Activated CD4-positive, alpha-beta T cell treated with anti-CD3 and anti-CD28 coated beads, Interleukin-2, amount 50 U/mL, for 1 hour (primary cell): ENCODE data around the gene MAGOHB.
A peak's percentile ranks its signal among the peaks of the same experiment; 100 is the strongest.
"Not testable (repeated sequence)": the region's sequence is repeated elsewhere in the genome, so short reads cannot be mapped to it uniquely, and the experiment has no call there.

Experiments
- DNase-seq: peaks from one replicate; pipeline ENCODE4 v3.0.0-alpha.2; 2020

The MAGOHB gene

DNA sequence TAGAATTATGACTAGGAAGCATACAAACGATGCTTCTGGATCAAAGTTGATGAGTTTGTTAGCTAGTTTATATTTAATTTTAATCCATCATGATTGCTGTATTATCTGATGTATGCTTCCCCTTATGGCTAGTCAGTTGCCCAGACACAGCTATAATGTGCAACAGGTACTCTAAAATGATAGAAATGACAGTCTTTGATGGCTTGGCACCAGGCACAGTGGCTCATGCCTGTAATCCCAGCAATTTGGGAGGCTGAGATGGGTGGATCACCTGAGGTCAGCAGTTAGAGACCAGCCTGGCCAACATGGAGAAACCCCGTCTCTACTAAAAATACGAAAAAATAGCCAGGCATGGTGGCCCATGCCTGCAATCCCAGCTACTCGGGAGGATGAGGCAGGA, 2.2 kb downstream of the MAGOHB start:
- not testable (repeated sequence) for DNase-seq

- no peak for DNase-seq
These were observed 3.2 kb downstream of the MAGOHB start for GRCh38 chr12:10610188-10610587.

- DNase-seq: peak; percentile 3
These were observed 5.4 kb downstream of the MAGOHB start for GRCh38 chr12:10607885-10608458.

DNA sequence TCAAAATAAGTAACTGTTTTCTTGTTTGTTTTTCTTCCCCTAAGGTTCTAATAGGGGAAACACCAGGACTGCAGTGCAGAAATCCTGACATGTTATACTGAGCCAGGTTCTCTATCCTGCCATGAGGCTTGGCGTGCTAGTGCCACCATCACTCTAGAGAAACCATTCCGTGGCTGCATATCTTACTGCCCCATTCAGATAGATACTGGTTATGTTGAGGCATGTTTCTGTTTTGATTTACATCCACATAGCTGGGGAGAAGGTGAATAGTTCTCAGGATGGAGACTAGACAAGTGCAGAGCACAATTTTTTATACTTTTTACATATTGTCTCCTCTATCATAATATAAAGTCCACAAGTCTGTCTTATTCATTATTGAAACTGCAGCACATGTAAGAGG, 11.5 kb downstream of the MAGOHB start:
- DNase-seq: no peak

GRCh38 chr12:10600988-10601387, 12.4 kb downstream of the MAGOHB start:
- DNase-seq: no peak

DNA sequence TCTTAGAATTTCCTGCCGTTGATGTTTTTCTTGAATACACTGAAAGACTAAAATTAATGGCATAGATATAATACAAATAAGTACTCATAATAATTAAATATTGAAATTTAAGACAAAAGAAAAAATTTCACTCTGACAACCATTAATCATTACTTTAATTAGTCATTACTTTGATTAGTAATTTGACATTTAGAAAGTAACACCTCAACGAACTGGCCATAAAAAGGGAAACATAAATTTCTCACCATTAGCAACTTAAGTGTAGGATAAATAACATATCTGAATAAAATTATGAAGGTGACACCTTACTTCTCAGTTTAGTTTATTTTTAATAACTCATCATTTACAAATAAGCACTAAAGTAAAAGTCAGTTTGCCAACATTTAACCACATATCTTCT, 17.5 kb downstream of the MAGOHB start:
- no peak for DNase-seq

DNA sequence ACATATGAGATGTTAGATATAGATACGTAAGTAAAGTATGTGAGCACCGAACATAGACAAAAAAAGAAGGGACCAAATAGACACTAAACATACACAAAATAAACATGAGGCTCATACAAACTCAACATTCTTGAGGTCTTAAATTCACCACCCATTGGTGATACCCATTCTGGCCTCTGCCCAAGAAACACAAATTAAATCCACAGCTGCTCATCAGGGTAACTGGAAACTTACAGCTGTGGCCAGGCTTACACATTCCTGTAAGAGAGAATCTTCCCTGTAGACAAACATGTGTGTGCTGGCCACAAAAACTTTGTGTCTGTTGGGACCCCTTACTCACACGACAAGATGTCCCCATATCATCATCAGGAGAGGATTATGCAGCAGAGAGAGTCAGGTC, 22.4 kb downstream of the MAGOHB start:
- DNase-seq: no peak

DNA sequence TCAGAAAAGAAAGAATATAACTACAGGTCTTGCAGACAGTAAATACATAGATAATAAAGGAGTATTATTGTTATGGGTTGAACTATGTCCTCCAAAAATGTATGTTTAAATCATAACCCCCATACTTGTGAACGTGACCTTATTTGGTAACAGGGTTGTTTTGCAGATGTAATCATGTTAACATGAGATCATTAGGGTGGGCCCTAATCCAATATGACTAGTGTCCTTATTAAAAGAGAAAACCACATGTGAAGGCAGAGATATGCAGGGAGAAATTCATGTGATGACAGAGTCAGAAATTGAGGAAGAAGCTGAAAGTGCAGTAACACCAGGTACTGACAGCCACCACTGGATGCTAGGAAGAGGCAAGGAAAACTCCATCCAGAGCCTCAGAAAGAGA, 29.0 kb downstream of the MAGOHB start:
- no peak for DNase-seq

GRCh38 chr12:10582704-10583103, 30.7 kb downstream of the MAGOHB start:
- no peak for DNase-seq

GRCh38 chr12:10582133-10582532, 31.3 kb downstream of the MAGOHB start:
- DNase-seq: not testable (repeated sequence)

DNA sequence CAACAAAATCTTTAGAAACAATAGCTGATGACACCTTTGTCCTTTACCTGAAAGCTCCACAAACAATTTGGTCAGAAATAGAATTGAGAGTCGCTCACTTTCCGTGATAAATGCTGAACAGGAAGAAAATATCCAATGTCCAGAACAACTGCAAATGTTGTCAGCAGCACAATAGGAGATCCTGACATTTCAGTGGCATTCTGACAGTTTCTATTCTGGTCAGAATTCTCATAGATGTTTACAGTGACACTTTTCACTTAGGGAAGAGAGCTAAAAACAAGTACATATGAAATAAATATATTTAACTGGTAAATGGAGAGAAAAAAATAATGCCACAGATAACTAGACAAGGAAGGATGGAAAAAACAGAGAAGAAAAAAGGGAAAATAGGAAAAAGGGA, 39.1 kb downstream of the MAGOHB start:
- DNase-seq: no peak

DNA sequence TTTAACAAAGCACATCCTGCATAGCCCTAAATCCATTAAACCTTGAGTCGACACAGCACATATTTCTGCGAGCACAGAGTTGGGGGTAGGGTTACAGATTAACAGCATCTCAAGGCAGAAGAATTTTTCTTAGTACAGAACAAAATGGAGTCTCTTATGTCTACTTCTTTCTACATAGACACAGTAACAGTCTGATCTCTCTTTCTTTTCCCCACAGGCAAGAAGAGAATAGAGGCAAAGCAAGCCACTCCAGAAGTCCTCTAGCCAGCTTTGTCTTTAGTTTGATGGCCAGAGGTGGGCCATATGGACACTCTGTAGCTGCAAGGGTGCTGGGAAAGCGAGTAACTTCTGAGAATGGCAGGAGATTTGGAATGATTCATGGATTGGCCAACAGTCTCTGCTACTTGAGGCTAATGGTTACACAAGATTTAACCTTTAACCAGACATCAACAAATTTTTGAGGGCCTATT, 41.4 kb downstream of the MAGOHB start:
- not testable (repeated sequence) for DNase-seq

GRCh38 chr12:10571141-10571540, 42.3 kb downstream of the MAGOHB start:
- no peak for DNase-seq

- no peak for DNase-seq
These were observed 45.6 kb downstream of the MAGOHB start for GRCh38 chr12:10567813-10568212.

DNA sequence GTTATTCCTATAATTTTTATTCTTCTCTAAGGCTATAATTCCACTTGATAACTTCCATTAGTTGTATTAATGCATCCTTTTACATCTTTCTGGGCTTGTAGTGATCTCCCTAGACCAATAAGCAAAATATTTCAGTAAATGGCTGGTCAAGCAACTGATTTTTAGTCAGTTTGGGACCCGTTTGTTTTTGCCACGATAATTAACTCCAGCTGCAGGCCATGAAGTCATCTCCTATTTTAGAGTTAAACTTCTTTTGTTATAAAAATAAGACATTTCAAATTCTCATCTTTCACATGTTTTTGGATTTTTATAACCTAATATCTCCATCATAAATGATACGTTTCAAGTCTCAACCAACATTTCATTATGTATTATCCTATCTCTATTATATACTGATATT, 49.4 kb downstream of the MAGOHB start:
- no peak for DNase-seq

DNA sequence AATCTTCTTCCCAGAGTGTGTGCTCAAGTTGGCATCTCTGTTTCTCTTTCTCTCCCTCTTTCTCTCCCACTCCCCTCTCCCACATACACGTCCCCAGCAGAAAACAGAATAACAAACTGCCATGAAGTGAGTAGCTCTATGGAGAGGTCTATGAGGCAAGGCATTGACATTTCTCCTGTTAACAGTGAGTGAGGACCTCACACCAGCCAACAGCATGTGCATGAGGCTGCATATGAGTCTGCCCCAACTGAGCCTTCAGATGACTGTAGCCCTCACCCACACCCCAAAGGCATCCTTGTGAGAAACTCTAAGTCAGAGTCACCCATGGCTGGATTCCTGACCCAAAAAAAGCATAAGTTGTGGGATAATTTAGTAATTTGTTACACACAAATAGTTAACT, 50.4 kb downstream of the MAGOHB start:
- no peak for DNase-seq

DNA sequence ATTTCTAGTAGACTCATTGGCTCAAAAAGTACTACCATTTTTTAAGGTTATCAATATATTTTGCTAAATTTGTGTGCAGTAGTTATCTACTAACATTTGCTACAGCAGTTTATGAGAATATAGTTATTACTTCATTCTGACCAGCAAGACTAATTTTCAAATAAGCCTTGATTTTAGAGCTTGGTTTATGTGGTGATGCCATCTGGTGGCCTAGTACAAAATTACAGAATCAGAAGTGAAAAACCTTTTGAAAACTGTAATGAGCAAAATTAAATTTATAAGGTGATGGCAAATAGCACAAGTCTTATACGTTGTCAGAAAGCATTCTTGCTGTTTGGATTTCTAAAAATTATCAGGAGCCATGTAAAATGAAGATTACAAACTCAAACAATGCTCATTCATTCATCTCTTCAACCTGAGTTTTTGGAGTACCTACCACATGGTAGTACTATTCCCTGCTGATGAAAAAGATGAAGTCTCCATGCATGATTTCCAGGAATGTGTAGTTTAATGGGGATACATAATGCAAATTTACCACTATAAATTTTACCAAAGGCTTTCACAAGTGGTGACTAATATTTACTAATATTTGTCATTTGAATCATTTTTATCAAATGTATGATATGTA, 51.0 kb downstream of the MAGOHB start:
- DNase-seq: no peak

- no peak for DNase-seq
These were observed 54.2 kb downstream of the MAGOHB start for GRCh38 chr12:10559244-10559643.

DNA sequence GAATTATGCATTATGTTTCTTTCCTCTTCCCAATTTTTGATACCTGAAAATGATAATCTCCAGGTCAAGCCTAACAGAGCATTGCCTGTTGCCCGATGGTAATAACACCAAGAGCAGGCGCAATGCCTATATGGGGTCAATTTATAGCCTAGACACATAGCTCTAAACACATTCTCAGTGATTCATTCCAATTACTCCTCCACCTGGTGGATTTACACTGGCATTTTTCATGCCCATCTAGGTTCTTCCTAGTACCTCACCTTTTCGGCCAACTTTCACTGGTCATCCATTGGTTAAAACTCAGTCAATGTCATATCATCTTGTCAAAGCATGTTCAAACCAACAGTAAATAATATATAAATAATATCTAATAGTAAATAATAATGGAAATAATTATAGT, 54.6 kb downstream of the MAGOHB start:
- no peak for DNase-seq

DNA sequence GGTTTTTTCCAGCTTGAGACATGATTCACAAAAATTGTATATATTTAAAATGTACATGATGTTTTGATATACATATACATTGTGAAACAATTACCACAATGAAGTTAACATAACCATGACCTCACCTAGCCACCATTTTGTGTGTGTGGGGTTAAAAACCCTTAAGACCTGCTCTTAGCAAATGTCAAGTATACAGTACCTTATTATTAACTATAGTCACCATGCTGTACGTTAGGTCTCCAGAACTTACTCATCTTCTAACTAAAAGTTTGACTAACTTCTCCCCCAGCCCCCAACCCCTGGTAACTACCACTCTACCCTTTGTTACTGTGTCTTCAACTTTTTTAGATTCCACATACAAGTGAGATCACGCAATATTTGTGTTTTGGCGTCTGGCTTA, 55.1 kb downstream of the MAGOHB start:
- DNase-seq: no peak

DNA sequence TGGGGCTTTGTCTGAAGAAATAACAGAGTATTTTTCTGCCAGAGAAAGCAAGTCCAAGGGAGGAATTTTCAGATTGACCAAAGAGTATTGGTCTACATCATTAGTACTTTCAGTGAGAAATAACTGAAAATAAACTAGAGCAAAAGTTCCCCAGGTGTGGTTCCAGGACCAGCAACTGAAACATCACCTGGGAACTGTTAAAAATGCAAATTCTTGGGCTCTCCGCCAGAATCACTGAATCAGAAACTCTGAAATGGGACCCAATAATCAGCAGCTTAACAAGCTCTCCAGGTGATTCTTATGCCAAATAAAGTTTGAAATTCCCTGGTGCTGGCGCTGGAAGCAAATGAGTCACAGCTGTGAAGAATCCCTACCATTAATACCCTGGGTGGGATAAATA, 55.6 kb downstream of the MAGOHB start:
- DNase-seq: no peak

DNA sequence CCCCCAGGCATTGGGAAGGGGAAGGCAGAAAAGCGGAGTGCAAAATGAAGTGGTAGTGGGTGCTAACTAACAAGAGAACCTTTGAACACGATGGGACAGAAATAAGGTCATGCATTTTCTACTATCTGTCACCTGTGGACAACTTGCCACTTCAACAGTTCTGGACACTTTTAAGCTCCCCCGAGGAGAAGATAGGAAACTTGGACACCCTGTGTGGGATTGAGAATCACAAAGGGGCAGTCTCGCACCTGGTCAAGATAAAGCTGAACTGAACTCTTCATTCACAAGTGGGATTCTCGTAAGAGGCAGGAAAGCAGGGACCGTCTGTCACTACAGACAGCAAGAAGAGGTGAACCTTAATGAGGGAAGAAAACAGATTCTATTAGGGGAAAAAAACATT, 56.1 kb downstream of the MAGOHB start:
- no peak for DNase-seq

DNA sequence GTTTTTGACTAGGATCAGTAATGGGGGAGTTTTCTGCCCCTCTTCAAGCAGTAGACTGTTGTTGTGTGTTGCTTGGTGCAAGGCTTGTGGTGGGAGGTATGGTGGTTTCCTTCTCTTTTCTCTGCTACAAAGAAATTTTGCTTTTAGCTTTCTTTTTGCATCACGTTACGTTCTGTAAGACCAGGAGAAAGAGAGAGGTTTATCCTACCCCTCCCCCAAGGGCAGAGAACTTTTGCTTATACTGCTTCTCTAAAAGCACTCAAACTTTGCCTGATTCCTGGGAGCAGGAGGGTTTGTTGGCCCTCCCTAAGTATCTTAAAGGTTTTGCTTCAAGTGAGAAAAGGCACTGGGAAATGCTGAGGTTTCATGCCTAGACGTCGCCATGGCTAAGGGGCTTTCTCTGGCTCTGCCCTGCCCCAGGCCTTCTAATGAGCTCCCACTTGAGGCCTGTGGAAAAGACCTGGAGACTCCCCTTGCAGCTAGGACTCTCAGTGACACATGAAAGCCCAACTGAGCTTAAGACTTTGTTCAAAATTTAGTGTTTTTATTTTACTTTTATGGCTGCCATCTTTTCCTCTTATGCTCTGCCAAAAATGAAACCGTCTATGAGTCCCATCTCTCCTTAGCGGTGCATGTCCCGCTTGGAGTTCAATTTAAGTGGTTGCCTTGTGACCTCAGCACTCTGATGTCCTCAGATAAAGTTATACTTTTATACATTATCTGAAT, 58.5 kb downstream of the MAGOHB start:
- DNase-seq: no peak

GRCh38 chr12:10554228-10554755, 59.1 kb downstream of the MAGOHB start:
- no peak for DNase-seq
